ENCODE data around the gene KIF20A.

GRCh38 chr5:138230261-138230660 lies 51.3 kb downstream of the KIF20A start:
- TF ChIP-seq, protein P1, sequence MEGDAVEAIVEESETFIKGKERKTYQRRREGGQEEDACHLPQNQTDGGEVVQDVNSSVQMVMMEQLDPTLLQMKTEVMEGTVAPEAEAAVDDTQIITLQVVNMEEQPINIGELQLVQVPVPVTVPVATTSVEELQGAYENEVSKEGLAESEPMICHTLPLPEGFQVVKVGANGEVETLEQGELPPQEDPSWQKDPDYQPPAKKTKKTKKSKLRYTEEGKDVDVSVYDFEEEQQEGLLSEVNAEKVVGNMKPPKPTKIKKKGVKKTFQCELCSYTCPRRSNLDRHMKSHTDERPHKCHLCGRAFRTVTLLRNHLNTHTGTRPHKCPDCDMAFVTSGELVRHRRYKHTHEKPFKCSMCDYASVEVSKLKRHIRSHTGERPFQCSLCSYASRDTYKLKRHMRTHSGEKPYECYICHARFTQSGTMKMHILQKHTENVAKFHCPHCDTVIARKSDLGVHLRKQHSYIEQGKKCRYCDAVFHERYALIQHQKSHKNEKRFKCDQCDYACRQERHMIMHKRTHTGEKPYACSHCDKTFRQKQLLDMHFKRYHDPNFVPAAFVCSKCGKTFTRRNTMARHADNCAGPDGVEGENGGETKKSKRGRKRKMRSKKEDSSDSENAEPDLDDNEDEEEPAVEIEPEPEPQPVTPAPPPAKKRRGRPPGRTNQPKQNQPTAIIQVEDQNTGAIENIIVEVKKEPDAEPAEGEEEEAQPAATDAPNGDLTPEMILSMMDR (IDR thresholded peaks at IDR 0.05), result no peak
- TF ChIP-seq POLR2A (IDR thresholded peaks at IDR 0.05), result no peak
